ENCODE results near the gene MCAM.

MCAM gene

GRCh38 chr11:119300198-119300964 lies 16.5 kb downstream of the MCAM start:
- Mint-ChIP-seq H3K4me1 (ENCODE audit: low read depth in 2 of 2) (peaks cover 0 to 3% of the 10 kb centered on the region in 2 donors), H3K9me3 (no peaks in the 10 kb centered on the region), H3K36me3 (ENCODE audit: insufficient read depth) (peaks cover 57% of the 10 kb centered on the region), H3K27me3 (no peaks in the 10 kb centered on the region), H3K4me3 (no peak overlapping the region), H3K27ac (no peak overlapping the region)
- ATAC-seq (replicated peaks) (no peak), DNase-seq (no peak)

- peaks cover 56% of the 10 kb centered on the region for H3K36me3 Mint-ChIP-seq (ENCODE audit: insufficient read depth)
Measured at GRCh38 chr11:119299416-119299815, 17.5 kb downstream of the MCAM start.

GRCh38 chr11:119298726-119299125 lies 18.2 kb downstream of the MCAM start:
- no peaks in the 10 kb centered on the region for H3K9me3 Mint-ChIP-seq
- no peak for DNase-seq
- no peaks in the 10 kb centered on the region for H3K4me1 Mint-ChIP-seq (ENCODE audit: low read depth in 2 of 2)
- no peak for ATAC-seq (replicated peaks)
- peaks cover 58% of the 10 kb centered on the region for H3K36me3 Mint-ChIP-seq (ENCODE audit: insufficient read depth)
- no peaks in the 10 kb centered on the region for H3K27me3 Mint-ChIP-seq
- H3K27ac Mint-ChIP-seq = no peak overlapping the region
- H3K4me3 Mint-ChIP-seq = no peak overlapping the region

More at GRCh38 chr11:119299416-119299815, 17.5 kb downstream of the MCAM start:
- Mint-ChIP-seq H3K4me1 (ENCODE audit: low read depth in 2 of 2) (no peaks in the 10 kb centered on the region), H3K9me3 (no peaks in the 10 kb centered on the region), H3K27me3 (no peaks in the 10 kb centered on the region), H3K27ac (no peak overlapping the region), H3K4me3 (no peak overlapping the region)
- ATAC-seq (replicated peaks) (no peak), DNase-seq (no peak)

GRCh38 chr11:119297938-119298337 lies 19.0 kb downstream of the MCAM start:
- DNase-seq = no peak
- no peak for ATAC-seq (replicated peaks)
- no peaks in the 10 kb centered on the region for H3K4me1 Mint-ChIP-seq (ENCODE audit: low read depth in 2 of 2)
- no peaks in the 10 kb centered on the region for H3K9me3 Mint-ChIP-seq
- H3K27ac Mint-ChIP-seq = no peak overlapping the region
- no peak overlapping the region for H3K4me3 Mint-ChIP-seq
- no peaks in the 10 kb centered on the region for H3K27me3 Mint-ChIP-seq
- peaks cover 51% of the 10 kb centered on the region for H3K36me3 Mint-ChIP-seq (ENCODE audit: insufficient read depth)

GRCh38 chr11:119295178-119295577 lies 21.8 kb downstream of the MCAM start:
- Mint-ChIP-seq H3K4me3 (no peak overlapping the region), H3K36me3 (ENCODE audit: insufficient read depth) (peaks cover 46% of the 10 kb centered on the region), H3K27me3 (no peaks in the 10 kb centered on the region), H3K4me1 (ENCODE audit: low read depth in 2 of 2) (no peaks in the 10 kb centered on the region), H3K9me3 (no peaks in the 10 kb centered on the region), H3K27ac (no peak overlapping the region)
- no peak for DNase-seq
- no peak for ATAC-seq (replicated peaks)

GRCh38 chr11:119293461-119293860 lies 23.5 kb downstream of the MCAM start:
- ATAC-seq (replicated peaks) = no peak
- H3K27ac Mint-ChIP-seq = no peak overlapping the region
- no peak overlapping the region for H3K4me3 Mint-ChIP-seq
- peaks cover 40% of the 10 kb centered on the region for H3K36me3 Mint-ChIP-seq (ENCODE audit: insufficient read depth)
- no peaks in the 10 kb centered on the region for H3K9me3 Mint-ChIP-seq
- DNase-seq = no peak
- H3K27me3 Mint-ChIP-seq = no peaks in the 10 kb centered on the region
- H3K4me1 Mint-ChIP-seq (ENCODE audit: low read depth in 2 of 2) = no peaks in the 10 kb centered on the region

GRCh38 chr11:119290894-119291497 lies 25.9 kb downstream of the MCAM start:
- Mint-ChIP-seq H3K27me3 (no peaks in the 10 kb centered on the region), H3K27ac (no peak overlapping the region), H3K9me3 (no peaks in the 10 kb centered on the region), H3K4me1 (ENCODE audit: low read depth in 2 of 2) (no peaks in the 10 kb centered on the region), H3K36me3 (ENCODE audit: insufficient read depth) (peaks cover 37% of the 10 kb centered on the region), H3K4me3 (no peak overlapping the region)
- no peak for DNase-seq
- no peak for ATAC-seq (replicated peaks)

GRCh38 chr11:119288219-119288618 lies 28.7 kb downstream of the MCAM start:
- ATAC-seq (replicated peaks) = no peak
- Mint-ChIP-seq H3K27ac (peak overlapping the region; percentile 19 to 75), H3K36me3 (ENCODE audit: insufficient read depth) (peaks cover 37% of the 10 kb centered on the region), H3K4me1 (ENCODE audit: low read depth in 2 of 2) (peaks cover 2 to 9% of the 10 kb centered on the region in 2 donors), H3K9me3 (no peaks in the 10 kb centered on the region), H3K4me3 (no peak overlapping the region), H3K27me3 (no peaks in the 10 kb centered on the region)
- DNase-seq = no peak

- Mint-ChIP-seq H3K4me1 (ENCODE audit: low read depth in 2 of 2) (peaks cover 6 to 16% of the 10 kb centered on the region in 2 donors), H3K9me3 (no peaks in the 10 kb centered on the region), H3K27me3 (no peaks in the 10 kb centered on the region), H3K4me3 (no peak overlapping the region), H3K36me3 (ENCODE audit: insufficient read depth) (peaks cover 31% of the 10 kb centered on the region), H3K27ac (no peak overlapping the region)
- no peak for DNase-seq
- no peak for ATAC-seq (replicated peaks)
Measured at GRCh38 chr11:119285431-119285830, 31.5 kb downstream of the MCAM start.

GRCh38 chr11:119284344-119285157 lies 32.4 kb downstream of the MCAM start:
- Mint-ChIP-seq H3K27ac (no peak overlapping the region), H3K36me3 (ENCODE audit: insufficient read depth) (peaks cover 35% of the 10 kb centered on the region), H3K9me3 (no peaks in the 10 kb centered on the region), H3K27me3 (no peaks in the 10 kb centered on the region), H3K4me3 (no peak overlapping the region), H3K4me1 (ENCODE audit: low read depth in 2 of 2) (peaks cover 6 to 16% of the 10 kb centered on the region in 2 donors)
- peak; percentile 90 for ATAC-seq (replicated peaks)
- DNase-seq = peak in 2 of 3 experiments; percentile 5 to 16

GRCh38 chr11:119282495-119282894 lies 34.4 kb downstream of the MCAM start:
- H3K36me3 Mint-ChIP-seq (ENCODE audit: insufficient read depth) = peaks cover 44% of the 10 kb centered on the region
- H3K27ac Mint-ChIP-seq = peak overlapping the region; percentile 0 to 1
- peaks cover 6 to 16% of the 10 kb centered on the region in 2 donors for H3K4me1 Mint-ChIP-seq (ENCODE audit: low read depth in 2 of 2)
- ATAC-seq (replicated peaks) = peak; percentile 46
- H3K9me3 Mint-ChIP-seq = no peaks in the 10 kb centered on the region
- no peaks in the 10 kb centered on the region for H3K27me3 Mint-ChIP-seq
- DNase-seq = no peak
- no peak overlapping the region for H3K4me3 Mint-ChIP-seq

- Mint-ChIP-seq H3K4me3 (no peak overlapping the region), H3K9me3 (no peaks in the 10 kb centered on the region), H3K27me3 (no peaks in the 10 kb centered on the region), H3K36me3 (ENCODE audit: insufficient read depth) (peaks cover 61% of the 10 kb centered on the region), H3K27ac (no peak overlapping the region), H3K4me1 (ENCODE audit: low read depth in 2 of 2) (peaks cover 5 to 7% of the 10 kb centered on the region in 2 donors)
- ATAC-seq (replicated peaks) = no peak
- no peak for DNase-seq
Measured at GRCh38 chr11:119277660-119278059, 39.3 kb downstream of the MCAM start.

GRCh38 chr11:119273721-119274120 lies 43.2 kb downstream of the MCAM start:
- H3K27ac Mint-ChIP-seq = peak overlapping the region in 1 of 2 donors; percentile 28
- ATAC-seq (replicated peaks) (no peak), DNase-seq (no peak)
- H3K9me3 Mint-ChIP-seq = no peaks in the 10 kb centered on the region
- H3K36me3 Mint-ChIP-seq (ENCODE audit: insufficient read depth) = peaks cover 59% of the 10 kb centered on the region
- no peaks in the 10 kb centered on the region for H3K27me3 Mint-ChIP-seq
- H3K4me3 Mint-ChIP-seq = no peak overlapping the region
- H3K4me1 Mint-ChIP-seq (ENCODE audit: low read depth in 2 of 2) = peaks cover 0 to 2% of the 10 kb centered on the region in 2 donors
